Measurements from ENCODE around the gene STMP1.
"Not testable (repeated sequence)": the region's sequence is repeated elsewhere in the genome, so short reads cannot be mapped to it uniquely, and the experiment has no call there.

The STMP1 gene

GRCh38 chr7:135665042-135665441 lies 2.7 kb downstream of the STMP1 start:
- no peak for DNase-seq

- no peak for DNase-seq
These were observed 3.8 kb downstream of the STMP1 start for GRCh38 chr7:135666156-135666555.

GRCh38 chr7:135666846-135667245 lies 4.5 kb downstream of the STMP1 start:
- DNase-seq: no peak

GRCh38 chr7:135667626-135668025 lies 5.3 kb downstream of the STMP1 start:
- not testable (repeated sequence) for DNase-seq

GRCh38 chr7:135668852-135669395 lies 6.6 kb downstream of the STMP1 start:
- not testable (repeated sequence) for DNase-seq

GRCh38 chr7:135669774-135670173 lies 7.5 kb downstream of the STMP1 start:
- no peak for DNase-seq

GRCh38 chr7:135670179-135670578 lies 7.9 kb downstream of the STMP1 start:
- DNase-seq: no peak

- no peak for DNase-seq
These were observed 10.4 kb downstream of the STMP1 start for GRCh38 chr7:135672560-135673359.

- no peak for DNase-seq
These were observed 11.0 kb downstream of the STMP1 start for GRCh38 chr7:135673360-135673706.

GRCh38 chr7:135678612-135679575 lies 16.6 kb downstream of the STMP1 start:
- DNase-seq: no peak

GRCh38 chr7:135681762-135682161 lies 19.4 kb downstream of the STMP1 start:
- DNase-seq: no peak

GRCh38 chr7:135682191-135682590 lies 19.9 kb downstream of the STMP1 start:
- no peak for DNase-seq

GRCh38 chr7:135683609-135684008 lies 21.3 kb downstream of the STMP1 start:
- DNase-seq: no peak

GRCh38 chr7:135684136-135684535 lies 21.8 kb downstream of the STMP1 start:
- DNase-seq: no peak

GRCh38 chr7:135684699-135685098 lies 22.4 kb downstream of the STMP1 start:
- DNase-seq: no peak

GRCh38 chr7:135685306-135686084 lies 23.2 kb downstream of the STMP1 start:
- no peak for DNase-seq

- no peak for DNase-seq
These were observed 25.2 kb downstream of the STMP1 start for GRCh38 chr7:135687466-135687865.

- no peak for DNase-seq
These were observed 28.3 kb downstream of the STMP1 start for GRCh38 chr7:135690566-135690965.

- DNase-seq: no peak
These were observed 29.7 kb downstream of the STMP1 start for GRCh38 chr7:135692055-135692454.

GRCh38 chr7:135692606-135693005 lies 30.3 kb downstream of the STMP1 start:
- not testable (repeated sequence) for DNase-seq

- DNase-seq: no peak
These were observed 31.2 kb downstream of the STMP1 start for GRCh38 chr7:135693558-135693957.

- no peak for DNase-seq
These were observed 35.1 kb downstream of the STMP1 start for GRCh38 chr7:135697276-135698049.
